ENCODE measurements around the gene CCDC87.
"Not testable (repeated sequence)": the region's sequence is repeated elsewhere in the genome, so short reads cannot be mapped to it uniquely, and the experiment has no call there.

CCDC87 gene

GRCh38 chr11:66592457-66593302 lies at the start of gene CCDC87, which contains the start of gene CCS:
TSS of gene CCDC87 (minus strand) at chr11:66593063. CDS start at chr11:66593015, 48 bp downstream.
TSS of gene CCS (plus strand) at chr11:66593185. CDS start at chr11:66593262, 77 bp downstream.
- no peak for FAIRE-seq

- FAIRE-seq, result no peak
Observed at GRCh38 chr11:66641834-66642233, 49.0 kb upstream of the CCDC87 start.

GRCh38 chr11:66639814-66640340 lies 47.0 kb upstream of the CCDC87 start:
- not testable (repeated sequence) for FAIRE-seq

- FAIRE-seq, result no peak
Observed at GRCh38 chr11:66639066-66639813, 46.4 kb upstream of the CCDC87 start.

- peak; percentile 95 for FAIRE-seq
Observed at GRCh38 chr11:66638177-66639065, 45.6 kb upstream of the CCDC87 start, which contains the start of gene RBM4. TSS of gene RBM4 (plus strand) at chr11:66638703. CDS start at chr11:66639712, 1,009 bp downstream.

- FAIRE-seq, result no peak
Observed at GRCh38 chr11:66637557-66638176, 44.8 kb upstream of the CCDC87 start.

GRCh38 chr11:66636411-66636810 lies 43.5 kb upstream of the CCDC87 start:
- FAIRE-seq, result no peak

GRCh38 chr11:66632952-66633351 lies 40.1 kb upstream of the CCDC87 start:
- FAIRE-seq, result no peak

- FAIRE-seq, result no peak
Observed at GRCh38 chr11:66631883-66632282, 39.0 kb upstream of the CCDC87 start.

GRCh38 chr11:66629356-66629755 lies 36.5 kb upstream of the CCDC87 start:
- FAIRE-seq, result no peak

- no peak for FAIRE-seq
Observed at GRCh38 chr11:66628061-66628603, 35.3 kb upstream of the CCDC87 start.

GRCh38 chr11:66626926-66627325 lies 34.1 kb upstream of the CCDC87 start:
- no peak for FAIRE-seq

- FAIRE-seq, result no peak
Observed at GRCh38 chr11:66626382-66626781, 33.5 kb upstream of the CCDC87 start.

- FAIRE-seq, result no peak
Observed at GRCh38 chr11:66625752-66626149, 32.9 kb upstream of the CCDC87 start.

GRCh38 chr11:66625041-66625751 lies 32.3 kb upstream of the CCDC87 start:
- FAIRE-seq, result no peak

GRCh38 chr11:66624450-66624849 lies 31.6 kb upstream of the CCDC87 start:
- FAIRE-seq, result no peak

- no peak for FAIRE-seq
Observed at GRCh38 chr11:66619080-66619554, 26.3 kb upstream of the CCDC87 start.

- FAIRE-seq, result no peak
Observed at GRCh38 chr11:66617155-66617834, 24.4 kb upstream of the CCDC87 start.

- FAIRE-seq, result peak; percentile 87
Observed at GRCh38 chr11:66616379-66617154, 23.7 kb upstream of the CCDC87 start, which contains the start of gene RBM14. TSS of gene RBM14 (plus strand) at chr11:66616630. CDS start at chr11:66616721, 91 bp downstream.
